GM12801 (cell line): ENCODE data around the gene XYLB.

Experiments used
- CTCF ChIP-seq: IDR thresholded peaks from one replicate; pipeline ENCODE4 v1.5.1; 2011; ENCODE audit warnings: control low read depth; ENCODE audit not compliant: insufficient read length; ENCODE audit errors: extremely low read depth

The XYLB gene

GRCh38 chr3:38331257-38332022 lies 15.1 kb upstream of the XYLB start:
- no peak for TF ChIP-seq CTCF

GRCh38 chr3:38332201-38332600 lies 14.4 kb upstream of the XYLB start:
- TF ChIP-seq CTCF: no peak

GRCh38 chr3:38334142-38335055 lies 12.2 kb upstream of the XYLB start:
- TF ChIP-seq CTCF: no peak

- TF ChIP-seq CTCF: no peak
Measured at GRCh38 chr3:38335263-38335662, 11.3 kb upstream of the XYLB start.

GRCh38 chr3:38337703-38338102 lies 8.9 kb upstream of the XYLB start:
- TF ChIP-seq CTCF: no peak

GRCh38 chr3:38343797-38344594 lies 2.6 kb upstream of the XYLB start:
- TF ChIP-seq CTCF: no peak
